HepG2 (cell line): ENCODE measurements around the gene SERINC5. TPM values are rescaled to one million over a fixed set of nuclear protein-coding genes. Genes with fewer than 3 reads are reported as not detected.

Source experiments
- ATAC-seq: fragments of 200-7000 bp; cut with Tn5 transposase; 3 replicates; pipeline ENCODE4 v1.9.1; 2020; ENCODE audit warnings: mild to moderate bottlenecking, moderate library complexity
- BruUV-seq: library from RNA; stranded (reverse); fragments of 400-500 nt; replicated peaks from 2 replicates; lab custom pipeline; 2021; lab: Mats Ljungman, UMichigan
- CTCF ChIA-PET: fragments of 300-600 bp; formaldehyde crosslinking; extraction: SDS; loops from one replicate; lab custom pipeline; 2021; ENCODE audit warnings: low total read pairs, inconsistent platforms, low intra/inter-chr PET ratio; lab: Yijun Ruan, JAX
- POLR2A ChIA-PET: fragments of 350-600 bp; sonication (Branson Sonifier 250); formaldehyde crosslinking; loops from one replicate; lab custom pipeline; 2020; ENCODE audit warnings: antibody characterized with exemption, inconsistent platforms; lab: Yijun Ruan, JAX
- DNase-seq: peaks from one replicate; pipeline ENCODE4 v3.0.0-alpha.2; 2015; ENCODE audit warnings: low spot score
- FAIRE-seq: peaks from 3 replicates; lab custom pipeline; 2011; peaks lifted over from hg19 to GRCh38; lab: Jason Lieb, UNC
- H2AFZ ChIP-seq: one replicate; pipeline ENCODE4 v1.6.1; 2011; ENCODE audit warnings: low read length, inconsistent platforms
- H3K27ac ChIP-seq: fragments of 300-600 bp; 3 replicates; pipeline ENCODE4 v1.8.0; 2011; ENCODE audit warnings: mixed run types, mild to moderate bottlenecking, mixed read lengths, low read length, inconsistent platforms; ENCODE audit not compliant: insufficient read depth; ENCODE audit errors: extremely low read length
- H3K27me3 ChIP-seq, 2 experiments: fragments of 200-600 bp in 1 of 2; 2 replicates in 1 of 2; 3 replicates in 1 of 2; pipeline versions ENCODE4 v1.6.0 to v1.8.0; 2011; ENCODE audit warnings: low read length in 2 of 2, mild to moderate bottlenecking in 2 of 2, moderate library complexity in 2 of 2, inconsistent platforms in 1 of 2; ENCODE audit not compliant: insufficient read depth in 2 of 2, control insufficient read depth in 1 of 2
- H3K36me3 ChIP-seq, 2 experiments: fragments of 200-600 bp in 1 of 2; replicated peaks in 1 of 2; 2 replicates in 1 of 2; 3 replicates in 1 of 2; pipeline versions ENCODE4 v1.5.1 to v1.8.0; 2011; ENCODE audit warnings: low read length in 2 of 2, inconsistent platforms in 1 of 2; ENCODE audit not compliant: insufficient read depth in 2 of 2, control insufficient read depth in 1 of 2
- H3K4me1 ChIP-seq: 2 replicates; pipeline ENCODE4 v1.5.1; 2012; ENCODE audit warnings: low read length, inconsistent platforms; ENCODE audit not compliant: insufficient read depth
- H3K4me2 ChIP-seq: 2 replicates; pipeline ENCODE4 v1.6.0; 2011; ENCODE audit warnings: low read depth, low read length, inconsistent platforms
- H3K4me3 ChIP-seq, 3 experiments: fragments of 200-600 bp in 1 of 3; sonication (generic), shearing (Covaris generic) in 1 of 3; replicated peaks in 1 of 3; 2 replicates each; pipeline ENCODE4 v1.5.1; 2011 to 2016; ENCODE audit warnings: low read length in 3 of 3, inconsistent platforms in 2 of 3, low read depth in 2 of 3, mild to moderate bottlenecking in 2 of 3, control low read depth in 1 of 3, mixed read lengths in 1 of 3; ENCODE audit not compliant: insufficient read depth in 1 of 3
- H3K79me2 ChIP-seq: one replicate; pipeline ENCODE4 v1.6.1; 2011; ENCODE audit warnings: low read length, inconsistent platforms; ENCODE audit not compliant: insufficient read depth
- H3K9ac ChIP-seq: 2 replicates; pipeline ENCODE4 v1.6.0; 2011; ENCODE audit warnings: mild to moderate bottlenecking, low read depth, low read length, inconsistent platforms; ENCODE audit not compliant: insufficient read depth
- H3K9me3 ChIP-seq: 2 replicates; pipeline ENCODE4 v1.5.1; 2012; ENCODE audit warnings: mild to moderate bottlenecking, low read length
- H4K20me1 ChIP-seq: 2 replicates; pipeline ENCODE4 v1.6.0; 2011; ENCODE audit warnings: inconsistent platforms, mild to moderate bottlenecking, low read length, moderate library complexity; ENCODE audit not compliant: insufficient read depth
- EHMT2 ChIP-seq: fragments of 200-600 bp; sonication (generic); IDR thresholded peaks from 2 replicates; pipeline ENCODE4 v1.7.0; 2017; ENCODE audit warnings: antibody characterized with exemption, low read depth, low read length, borderline replicate concordance
- FOXK2 ChIP-seq: fragments of 450-650 bp; IDR thresholded peaks from 2 replicates; pipeline ENCODE4 v1.6.1; 2016
- GPBP1L1 ChIP-seq: sonication (generic); formaldehyde crosslinking; IDR thresholded peaks from 2 replicates; pipeline ENCODE4 v1.5.0; 2020; ENCODE audit warnings: mild to moderate bottlenecking, missing genetic modification reagents
- HOMEZ ChIP-seq: IDR thresholded peaks from 2 replicates; pipeline ENCODE4 v1.6.1; 2016; ENCODE audit warnings: low read depth
- KAT2B ChIP-seq: fragments of 150-350 bp; IDR thresholded peaks from 2 replicates; pipeline ENCODE4 v1.6.1; 2014; ENCODE audit warnings: low read depth, low read length, borderline replicate concordance
- MLLT10 ChIP-seq: sonication (generic); formaldehyde crosslinking; IDR thresholded peaks from 2 replicates; pipeline ENCODE4 v1.4.0; 2020; ENCODE audit warnings: missing genetic modification reagents
- NFKBIZ ChIP-seq: IDR thresholded peaks from 2 replicates; pipeline ENCODE4 v1.6.1; 2018; ENCODE audit warnings: missing genetic modification reagents, missing compliant biosample characterization
- NR2C2 ChIP-seq: sonication (generic); formaldehyde crosslinking; IDR thresholded peaks from 2 replicates; pipeline ENCODE4 v1.4.0; 2020; ENCODE audit warnings: missing genetic modification reagents, mild to moderate bottlenecking, moderate library complexity, borderline replicate concordance
- PLRG1 ChIP-seq: fragments of 450-650 bp; conservative IDR thresholded peaks from 2 replicates; pipeline ENCODE4 v1.6.1; 2016
- SKI ChIP-seq: fragments of 450-650 bp; IDR thresholded peaks from one replicate; pipeline ENCODE4 v1.6.1; 2018; ENCODE audit warnings: mild to moderate bottlenecking; ENCODE audit not compliant: partially characterized antibody
- STAG1 ChIP-seq: sonication (generic); formaldehyde crosslinking; IDR thresholded peaks from 2 replicates; pipeline ENCODE4 v1.4.0; 2020; ENCODE audit warnings: missing genetic modification reagents
- TARDBP ChIP-seq: sonication (generic); formaldehyde crosslinking; IDR thresholded peaks from 2 replicates; pipeline ENCODE4 v1.8.0; 2022; ENCODE audit warnings: mild to moderate bottlenecking, missing genetic modification reagents
- TBX2 ChIP-seq: sonication (generic); formaldehyde crosslinking; IDR thresholded peaks from 2 replicates; pipeline ENCODE4 v1.5.0; 2020; ENCODE audit warnings: missing genetic modification reagents, mild to moderate bottlenecking, borderline replicate concordance
- TMF1 ChIP-seq: sonication (generic); formaldehyde crosslinking; IDR thresholded peaks from 2 replicates; pipeline ENCODE4 v1.8.1; 2022; ENCODE audit warnings: low read depth, missing genetic modification reagents
- ZMAT5 ChIP-seq: sonication (generic); formaldehyde crosslinking; IDR thresholded peaks from 2 replicates; pipeline ENCODE4 v1.5.0; 2020; ENCODE audit warnings: mild to moderate bottlenecking, low read depth, missing genetic modification reagents, borderline replicate concordance
- ZNF367 ChIP-seq: sonication (generic); formaldehyde crosslinking; IDR thresholded peaks from 2 replicates; pipeline ENCODE4 v1.4.0; 2020; ENCODE audit warnings: missing genetic modification reagents, borderline replicate concordance
- ZNF382 ChIP-seq: sonication (generic); formaldehyde crosslinking; IDR thresholded peaks from 2 replicates; pipeline ENCODE4 v1.5.0; 2020; ENCODE audit warnings: missing genetic modification reagents, mild to moderate bottlenecking, borderline replicate concordance
- ZNF503 ChIP-seq: sonication (generic); formaldehyde crosslinking; IDR thresholded peaks from 2 replicates; pipeline ENCODE4 v1.4.0; 2020; ENCODE audit warnings: missing genetic modification reagents
- ZNF672 ChIP-seq: sonication (generic); formaldehyde crosslinking; IDR thresholded peaks from 2 replicates; pipeline ENCODE4 v1.8.1; 2022; ENCODE audit warnings: missing genetic modification reagents
- WGBS: methylation state at CpG from one replicate; pipeline ENCODE4 v1.1.6; 2017; ENCODE audit warnings: low lambda C conversion rate; 5-methylcytosine and 5-hydroxymethylcytosine counted together
- in situ Hi-C: cut with HindIII; loops from 2 replicates; pipeline ENCODE4 v1.10.0; 2017; ENCODE audit warnings: low pct_unique_long_range_greater_than_20kb; ENCODE audit not compliant: extremely low pct_ligation_motif_present
- intact Hi-C: fragments of 100-400 bp; cut with micrococcal nuclease; formaldehyde crosslinking; loops from one replicate; pipeline ENCODE4 v1.10.0; 2022; ENCODE audit not compliant: unreplicated experiment
- polyA plus RNA-seq, 8 experiments: library from polyadenylated mRNA; depleted of rRNA in 3 of 8; stranded (reverse) in 7 of 8; unstranded in 1 of 8; fragments of >200 nt; fragmentation: Illumina TruSeq in 4 of 8; extraction: Trizol in 4 of 8; gene quantifications; 2 replicates each; pipeline versions ENCODE4 v1.2.1 to v1.2.3, GENCODE V29; 2011 to 2016; ENCODE audit warnings: low read depth in 4 of 8, missing spikeins in 1 of 8, mixed read lengths in 1 of 8; ENCODE audit not compliant: insufficient read depth in 1 of 8
- total RNA-seq, 5 experiments: library from RNA; depleted of rRNA; stranded (reverse); fragments of >200 nt; fragmentation: Illumina TruSeq; extraction: Trizol; gene quantifications; 2 replicates each; pipeline ENCODE4 v1.2.3, GENCODE V29; 2016; ENCODE audit warnings: low read depth in 1 of 5

SERINC5 gene
- total and polyA plus RNA-seq, 2 of the 13 experiments (the other 11 are each of a cell fraction or from before 2014, with no cell fraction given), result 17.3 to 22.8 TPM

GRCh38 chr5:80105698-80106439, 150.0 kb downstream of the SERINC5 start (continued):
- TF ChIP-seq SKI, result peak; percentile 31
- no peak for TF ChIP-seq ZNF382
- no peak; the same call in 1 of the 2 replicates for TF ChIP-seq TBX2 (CRISPR knock-in tag)
- TF ChIP-seq KAT2B, result no peak
- no peak for TF ChIP-seq NFKBIZ (CRISPR knock-in tag)
- peak; percentile 40; the same call in 1 of the 2 replicates for TF ChIP-seq NR2C2 (CRISPR knock-in tag)
- peak; percentile 64; the same call in 1 of the 2 replicates for TF ChIP-seq HOMEZ (CRISPR knock-in tag)

GRCh38 chr5:80103371-80103770, 152.5 kb downstream of the SERINC5 start:
- TF ChIP-seq ZNF503 (CRISPR knock-in tag) (no peak), STAG1 (CRISPR knock-in tag) (no peak), GPBP1L1 (CRISPR knock-in tag) (no peak), PLRG1 (no peak), ZNF672 (CRISPR knock-in tag) (no peak), ZMAT5 (CRISPR knock-in tag) (no peak), FOXK2 (no peak), ZNF367 (CRISPR knock-in tag) (no peak), MLLT10 (CRISPR knock-in tag) (no peak), TARDBP (CRISPR knock-in tag) (no peak), TMF1 (CRISPR knock-in tag) (no peak), EHMT2 (no peak)
- H4K20me1 ChIP-seq, result no peaks in the 10 kb centered on the region
- intact Hi-C loops (no loop called here), in situ Hi-C loops (no loop called here)
- ChIA-PET CTCF (no interaction called here), POLR2A (interaction anchor here (1.2 kb wide), 1 partner anchor 152 kb away, joined by 3 read pairs; the partner anchor contains the start of gene SERINC5)
- WGBS, result 78% methylated on average over 6 of the region's 6 CpGs
- FAIRE-seq (no peak), DNase-seq (no peak), ATAC-seq (no peak)
- BruUV-seq, result no TSS peak
- H3K9ac ChIP-seq, result no peak overlapping the region
- H3K36me3 ChIP-seq, result no peaks in the 10 kb centered on the region
- H2AFZ ChIP-seq, result no peak overlapping the region
- H3K4me1 ChIP-seq, result peaks cover 40% of the 10 kb centered on the region
- no peak overlapping the region for H3K27ac ChIP-seq
- H3K4me3 ChIP-seq, result no peak overlapping the region
- no peaks in the 10 kb centered on the region for H3K79me2 ChIP-seq
- no peaks in the 10 kb centered on the region for H3K9me3 ChIP-seq
- H3K4me2 ChIP-seq, result no peak overlapping the region
- H3K27me3 ChIP-seq, result no peaks in the 10 kb centered on the region
